Adrenal gland (tissue), 12 donors: ENCODE measurements around the gene LAMA4. TPM values are rescaled to one million over a fixed set of nuclear protein-coding genes. Genes with fewer than 3 reads are reported as not detected.

Source experiments
- DNase-seq, 7 donors: peaks; one replicate each; pipeline ENCODE4 v3.0.0-alpha.2; 2019 to 2020
- H3K27ac ChIP-seq, 5 donors: fragments of 200-600 bp; sonication (generic) in 4 of 5; 1 replicate in 3 of 5; 2 replicates in 2 of 5; pipeline versions ENCODE4 v1.5.1 to v1.8.0; 2016 to 2020; ENCODE audit warnings: mild to moderate bottlenecking in 1 of 5
- H3K27me3 ChIP-seq: fragments of 200-600 bp; 2 replicates; pipeline ENCODE4 v1.8.0; 2021
- H3K36me3 ChIP-seq, 2 donors: fragments of 200-600 bp; replicated peaks in 1 of 2; 1 replicate in 1 of 2; 2 replicates in 1 of 2; pipeline versions ENCODE4 v1.5.1 to v1.8.0; 2018 to 2022
- H3K4me1 ChIP-seq, 2 donors: fragments of 200-600 bp; replicated peaks in 1 of 2; 1 replicate in 1 of 2; 2 replicates in 1 of 2; pipeline versions ENCODE4 v1.5.1 to v1.8.0; 2018 to 2021
- H3K4me3 ChIP-seq, 4 donors: fragments of 200-600 bp; sonication (generic) in 3 of 4; one replicate each; pipeline ENCODE4 v1.5.1; 2016 to 2018
- H3K9me3 ChIP-seq, 3 donors: fragments of 200-600 bp; sonication (generic) in 1 of 3; replicated peaks in 1 of 3; 1 replicate in 2 of 3; 2 replicates in 1 of 3; pipeline versions ENCODE4 v1.5.1 to v1.8.0; 2016 to 2021
- POLR2A ChIP-seq, 2 donors: fragments of 450-650 bp; IDR thresholded peaks; one replicate each; pipeline ENCODE4 v1.6.1; 2017; ENCODE audit warnings: antibody characterized with exemption in 2 of 2, mild to moderate bottlenecking in 2 of 2, moderate library complexity in 1 of 2
- WGBS, 4 donors: extraction: QIAGEN DNeasy Blood & Tissue Kit in 2 of 4; methylation state at CpG; one replicate each; pipeline versions ENCODE4 v1.1.5 to v1.1.7; 2013 to 2017; 5-methylcytosine and 5-hydroxymethylcytosine counted together
- intact Hi-C, 2 donors: fragments of 100-400 bp; cut with DNase I; formaldehyde crosslinking; loops; one replicate each; pipeline versions ENCODE4 v1.14.1 to v1.15.0; 2022 to 2023
- polyA plus RNA-seq, 3 donors: library from polyadenylated mRNA; stranded (reverse); fragments of 200-250 nt in 2 of 3; fragments of 350-450 nt in 1 of 3; fragmentation: Illumina TruSeq in 1 of 3; extraction: RNeasy Lipid Tissue Mini Kit (QIAGEN cat#74804) in 1 of 3; gene quantifications; one replicate each; pipeline ENCODE4 v1.2.3, GENCODE V29; 2013 to 2014
- total RNA-seq, 9 donors: library from RNA; depleted of rRNA in 4 of 9; stranded (reverse); fragments of >200 nt in 4 of 9; fragments of 120-200 nt in 1 of 9; fragmentation: NEBNext Ultra II Directional in 1 of 9; extraction: Animal tissue kit (Norgen Biotek cat#: 25700) in 1 of 9; gene quantifications; one replicate each; pipeline versions ENCODE4 v1.1.0 to v1.2.4, GENCODE V29; 2013 to 2023
- TF ChIP-seq, protein P1 (sequence below), 6 experiments: fragments of 450-650 bp in 4 of 6; fragments of 200-600 bp in 2 of 6; sonication (generic) in 1 of 6; IDR thresholded peaks; 1 replicate in 5 of 6; 2 replicates in 1 of 6; pipeline versions ENCODE4 v1.5.1 to v1.8.0; 2016 to 2021; ENCODE audit warnings: antibody characterized with exemption in 6 of 6, mild to moderate bottlenecking in 2 of 6, moderate library complexity in 1 of 6
- donor health status: healthy with polysubstance abuse.
- donor health status: Bipolar disorder and iron deficiency.
- donor health status: DM: yes; HTN: yes; CAD: no.
- donor health status: DM: no; HTN: no; CAD: no.
- donor health status: DM: no; HTN: no; CAD: no.
- donor health status: DM: yes; HTN: yes; CAD: no.

LAMA4 gene
- total and polyA plus RNA-seq, 12 donors = 7.5 to 102 (median 23.3) TPM

DNA sequence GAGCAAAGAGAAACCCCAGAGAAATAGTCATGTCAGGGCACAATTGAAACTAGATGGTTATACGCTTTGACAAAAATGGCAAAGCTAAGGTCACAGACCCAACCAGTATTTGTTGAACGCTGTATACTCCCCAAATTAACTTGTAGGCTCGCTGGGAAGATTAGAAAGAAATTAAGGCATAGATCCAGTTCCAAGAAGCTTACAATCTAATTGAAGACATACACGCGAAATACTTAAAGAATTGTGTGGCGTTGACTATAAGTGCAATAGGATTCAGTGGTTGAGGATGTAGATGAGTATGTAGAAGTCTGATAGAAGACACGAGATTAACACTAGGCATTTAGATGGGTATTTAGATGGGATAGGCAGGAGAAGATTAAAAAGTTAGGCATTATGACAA is 166.5 kb downstream of the LAMA4 start:
- WGBS, 4 donors = 17 to 20% (median 17%) methylated on average over 7 of the region's 7 CpGs
- TF ChIP-seq POLR2A (IDR thresholded peaks at IDR 0.05) = no peak
- TF ChIP-seq, protein P1, sequence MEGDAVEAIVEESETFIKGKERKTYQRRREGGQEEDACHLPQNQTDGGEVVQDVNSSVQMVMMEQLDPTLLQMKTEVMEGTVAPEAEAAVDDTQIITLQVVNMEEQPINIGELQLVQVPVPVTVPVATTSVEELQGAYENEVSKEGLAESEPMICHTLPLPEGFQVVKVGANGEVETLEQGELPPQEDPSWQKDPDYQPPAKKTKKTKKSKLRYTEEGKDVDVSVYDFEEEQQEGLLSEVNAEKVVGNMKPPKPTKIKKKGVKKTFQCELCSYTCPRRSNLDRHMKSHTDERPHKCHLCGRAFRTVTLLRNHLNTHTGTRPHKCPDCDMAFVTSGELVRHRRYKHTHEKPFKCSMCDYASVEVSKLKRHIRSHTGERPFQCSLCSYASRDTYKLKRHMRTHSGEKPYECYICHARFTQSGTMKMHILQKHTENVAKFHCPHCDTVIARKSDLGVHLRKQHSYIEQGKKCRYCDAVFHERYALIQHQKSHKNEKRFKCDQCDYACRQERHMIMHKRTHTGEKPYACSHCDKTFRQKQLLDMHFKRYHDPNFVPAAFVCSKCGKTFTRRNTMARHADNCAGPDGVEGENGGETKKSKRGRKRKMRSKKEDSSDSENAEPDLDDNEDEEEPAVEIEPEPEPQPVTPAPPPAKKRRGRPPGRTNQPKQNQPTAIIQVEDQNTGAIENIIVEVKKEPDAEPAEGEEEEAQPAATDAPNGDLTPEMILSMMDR (IDR thresholded peaks at IDR 0.05) = no peak
- intact Hi-C loops = no loop called here

DNA sequence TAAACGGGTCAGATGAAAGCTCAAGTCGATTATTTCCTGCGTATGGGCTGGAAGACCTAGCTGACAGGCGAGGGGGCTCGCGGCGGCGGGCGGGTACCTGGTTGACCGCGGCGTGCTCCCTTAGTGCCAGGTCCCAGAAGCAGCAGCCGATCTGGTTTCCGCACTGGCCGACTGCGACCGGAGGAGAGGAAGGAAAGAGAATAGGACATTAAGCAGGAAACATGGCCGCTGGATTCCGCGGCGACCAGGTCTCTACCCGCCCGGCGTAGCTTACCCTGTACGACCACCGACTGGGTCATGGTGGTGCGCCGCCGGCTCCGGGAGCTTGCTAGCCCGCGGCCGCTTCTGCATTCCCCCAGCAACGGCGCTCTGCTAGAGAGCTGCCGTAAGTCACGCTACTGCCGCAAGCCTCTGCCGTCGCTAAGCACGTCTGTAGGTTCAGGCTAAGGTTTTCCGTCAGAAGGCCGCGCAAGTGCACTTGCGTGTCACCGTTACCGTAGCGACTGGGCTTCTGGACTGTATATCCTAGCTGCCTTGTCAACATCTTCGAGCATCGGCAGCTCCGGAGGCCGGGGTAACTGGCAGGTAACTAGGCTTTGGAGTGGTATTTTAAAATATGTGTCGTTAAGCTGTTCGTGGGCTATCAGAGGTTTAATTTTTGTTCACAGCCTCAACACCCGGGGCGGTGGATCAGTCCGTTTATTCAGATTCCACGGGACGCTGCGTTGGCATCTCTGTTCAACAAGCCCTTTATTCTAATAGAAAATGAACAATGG is 167.0 kb downstream of the LAMA4 start, which contains the start of the genes FAM229B and TUBE1:
TSS of gene FAM229B (plus strand) at position 456 of the 776 bp plus-strand sequence. CDS start 11,693 bp downstream, outside the sequence.
TSS of gene TUBE1 (minus strand) at position 347 of the 776 bp plus-strand sequence. CDS start at position 299, 48 bp downstream.
- no peaks in the 10 kb centered on the region for H3K27me3 ChIP-seq
- TF ChIP-seq POLR2A (IDR thresholded peaks at IDR 0.05) = peak; percentile 56 to 95
- TF ChIP-seq, protein P1 (IDR thresholded peaks at IDR 0.05) = no peak
- H3K36me3 ChIP-seq = peaks cover 0 to 5% of the 10 kb centered on the region in 2 donors
- WGBS, 4 donors = 0 to 1% (median 0%) methylated on average over 40 to 60 of the region's 60 CpGs
- H3K9me3 ChIP-seq = no peaks in the 10 kb centered on the region
- DNase-seq = peak; percentile 92 to 98 (median 95)
- peaks cover 8 to 21% of the 10 kb centered on the region in 2 donors for H3K4me1 ChIP-seq
- peak within 1 kb of the TSS; percentile 14 to 91 (median 80) for H3K27ac ChIP-seq
- intact Hi-C loops = no loop called here
- H3K4me3 ChIP-seq = peak within 1 kb of the TSS; percentile 14 to 81 (median 64)

More for the DNA sequence above, 166.5 kb downstream of the LAMA4 start:
- Histone ChIP-seq H3K4me1 (peaks cover 8 to 21% of the 10 kb centered on the region in 2 donors), H3K9me3 (no peaks in the 10 kb centered on the region), H3K27me3 (no peaks in the 10 kb centered on the region), H3K27ac (peak overlapping the region; percentile 14 to 91 (median 80)), H3K36me3 (peaks cover 0 to 5% of the 10 kb centered on the region in 2 donors), H3K4me3 (peak overlapping the region; percentile 7 to 81 (median 64))
- no peak for DNase-seq

DNA sequence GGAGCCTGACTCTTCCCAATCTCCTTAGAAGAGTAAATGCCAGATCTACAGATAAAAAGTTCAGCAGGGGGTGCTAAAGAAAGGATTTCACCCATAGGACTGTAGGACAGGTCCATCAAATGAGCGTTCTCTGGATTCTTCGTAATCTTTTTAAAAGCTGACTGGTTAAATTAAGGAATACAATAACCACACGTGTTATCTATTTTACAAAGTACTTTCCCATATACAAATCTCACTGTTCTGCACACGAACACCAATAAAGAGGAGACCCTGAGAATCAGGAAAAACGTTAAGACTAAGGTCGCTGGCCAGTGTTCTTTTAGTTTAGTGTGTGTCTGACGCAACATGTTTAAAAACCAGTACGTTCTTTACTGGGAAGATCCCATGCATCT is 167.6 kb downstream of the LAMA4 start:
- Histone ChIP-seq H3K27ac (peak overlapping the region; percentile 14 to 91 (median 80)), H3K9me3 (no peaks in the 10 kb centered on the region), H3K36me3 (peaks cover 0 to 5% of the 10 kb centered on the region in 2 donors), H3K4me3 (peak overlapping the region; percentile 14 to 81 (median 44)), H3K4me1 (peaks cover 8 to 21% of the 10 kb centered on the region in 2 donors), H3K27me3 (no peaks in the 10 kb centered on the region)
- DNase-seq = peak in 1 of 7 donors; percentile 8
- WGBS, 4 donors = 0% methylated on average over 8 of the region's 8 CpGs
- TF ChIP-seq, protein P1 (IDR thresholded peaks at IDR 0.05) = peak in 2 of 6 experiments; percentile 19 to 26
- TF ChIP-seq POLR2A (IDR thresholded peaks at IDR 0.05) = no peak
- intact Hi-C loops = no loop called here

DNA sequence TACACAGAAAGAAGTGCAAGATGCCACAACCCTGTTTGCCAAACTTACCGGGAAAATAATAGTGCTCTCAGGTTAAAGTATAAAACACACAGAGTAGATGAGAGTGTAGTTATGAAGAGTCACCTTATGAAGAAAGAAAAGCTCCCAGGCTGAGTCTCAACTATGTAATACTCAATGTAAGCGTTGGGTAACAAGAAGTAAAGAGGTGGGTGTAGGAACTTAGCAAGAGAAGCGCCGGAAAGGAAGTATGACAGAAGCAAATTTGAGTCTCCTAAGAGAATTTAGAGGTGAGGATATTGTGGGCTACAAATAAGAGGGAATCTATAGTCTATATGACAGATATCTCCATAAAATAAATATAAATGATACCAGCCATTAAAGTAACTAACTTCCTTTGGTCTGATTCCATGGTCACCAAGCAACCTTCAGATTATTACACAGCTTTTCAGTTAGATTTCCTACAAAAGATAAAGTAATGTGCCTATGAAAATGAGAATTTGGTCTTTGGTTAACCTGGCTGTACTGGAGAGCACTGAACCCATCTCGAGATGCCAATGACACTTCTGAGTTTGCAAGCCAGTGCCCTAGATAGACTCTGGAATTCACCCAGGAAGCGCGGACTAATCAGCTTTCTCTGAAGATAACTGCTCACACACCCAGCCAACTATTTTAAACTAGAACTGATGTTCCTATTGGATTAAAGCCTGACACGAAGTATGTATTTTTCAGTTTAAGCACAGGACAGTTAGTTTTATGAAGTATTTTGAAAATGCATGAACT is 168.9 kb downstream of the LAMA4 start:
- Histone ChIP-seq H3K4me3 (no peak overlapping the region), H3K27ac (no peak overlapping the region), H3K4me1 (peaks cover 8 to 21% of the 10 kb centered on the region in 2 donors), H3K27me3 (no peaks in the 10 kb centered on the region), H3K36me3 (peaks cover 0 to 9% of the 10 kb centered on the region in 2 donors), H3K9me3 (no peaks in the 10 kb centered on the region)
- 67 to 75% (median 73%) methylated on average over 8 of the region's 8 CpGs for WGBS, 4 donors
- intact Hi-C loops = no loop called here
- DNase-seq = peak in 6 of 7 donors; percentile 18 to 75 (median 50)
- no peak for TF ChIP-seq POLR2A (IDR thresholded peaks at IDR 0.05)
- TF ChIP-seq, protein P1 (IDR thresholded peaks at IDR 0.05) = no peak
